ENCODE results near the gene ADAMTS8. TPM values are rescaled to one million over a fixed set of nuclear protein-coding genes. Genes with fewer than 3 reads are reported as not detected.

The ADAMTS8 gene
- total and polyA plus RNA-seq, 9 of the 15 experiments (the other 6 are each of a cell fraction or from before 2014, with no cell fraction given), result not detected

GRCh38 chr11:130415731-130416529 lies 12.5 kb downstream of the ADAMTS8 start (continued):
- TF ChIP-seq THRB (CRISPR knock-in tag; conservative IDR thresholded peaks at IDR 0.05) (no peak), ZC3H11A (IDR thresholded peaks at IDR 0.05; ENCODE audit: low read depth, low read length) (no peak), TCFL5 (CRISPR knock-in tag; conservative IDR thresholded peaks at IDR 0.05) (no peak)

- WGBS (ENCODE audit: insufficient coverage, low coverage, missing lambda C conversion rate), result 0% methylated on average over 17 of the region's 24 CpGs
- TF ChIP-seq KAT8 (IDR thresholded peaks at IDR 0.05; ENCODE audit: low read depth) (no peak), SNIP1 (IDR thresholded peaks at IDR 0.05; ENCODE audit: low read depth) (no peak), ZNF444 (CRISPR knock-in tag; IDR thresholded peaks at IDR 0.05) (no peak), ARID1B (IDR thresholded peaks at IDR 0.05) (no peak), SRSF7 (optimal IDR thresholded peaks at IDR 0.05; ENCODE audit: low read depth, low read length) (no peak), HDAC6 (IDR thresholded peaks at IDR 0.05; ENCODE audit: low read depth, low read length) (no peak), ZSCAN29 (IDR thresholded peaks at IDR 0.05) (no peak), ZNF274 (IDR thresholded peaks at IDR 0.05; ENCODE audit: borderline replicate concordance, low read depth, low read length) (no peak), CREB1 (IDR thresholded peaks at IDR 0.05) (no peak), CREB1 (CRISPR knock-in tag; IDR thresholded peaks at IDR 0.05) (no peak), MIER1 (IDR thresholded peaks at IDR 0.05; ENCODE audit: low read depth) (no peak), HLTF (IDR thresholded peaks at IDR 0.05) (no peak), ZNF184 (CRISPR knock-in tag; IDR thresholded peaks at IDR 0.05) (no peak), PHF20 (IDR thresholded peaks at IDR 0.05; ENCODE audit: partially characterized antibody) (no peak)
- TF ChIP-seq, protein P1, sequence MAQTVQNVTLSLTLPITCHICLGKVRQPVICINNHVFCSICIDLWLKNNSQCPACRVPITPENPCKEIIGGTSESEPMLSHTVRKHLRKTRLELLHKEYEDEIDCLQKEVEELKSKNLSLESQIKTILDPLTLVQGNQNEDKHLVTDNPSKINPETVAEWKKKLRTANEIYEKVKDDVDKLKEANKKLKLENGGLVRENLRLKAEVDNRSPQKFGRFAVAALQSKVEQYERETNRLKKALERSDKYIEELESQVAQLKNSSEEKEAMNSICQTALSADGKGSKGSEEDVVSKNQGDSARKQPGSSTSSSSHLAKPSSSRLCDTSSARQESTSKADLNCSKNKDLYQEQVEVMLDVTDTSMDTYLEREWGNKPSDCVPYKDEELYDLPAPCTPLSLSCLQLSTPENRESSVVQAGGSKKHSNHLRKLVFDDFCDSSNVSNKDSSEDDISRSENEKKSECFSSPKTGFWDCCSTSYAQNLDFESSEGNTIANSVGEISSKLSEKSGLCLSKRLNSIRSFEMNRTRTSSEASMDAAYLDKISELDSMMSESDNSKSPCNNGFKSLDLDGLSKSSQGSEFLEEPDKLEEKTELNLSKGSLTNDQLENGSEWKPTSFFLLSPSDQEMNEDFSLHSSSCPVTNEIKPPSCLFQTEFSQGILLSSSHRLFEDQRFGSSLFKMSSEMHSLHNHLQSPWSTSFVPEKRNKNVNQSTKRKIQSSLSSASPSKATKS (CRISPR knock-in tag; IDR thresholded peaks at IDR 0.05), result no peak
Observed at GRCh38 chr11:130414107-130415080, 14.0 kb downstream of the ADAMTS8 start.

More at GRCh38 chr11:130414107-130415080, 14.0 kb downstream of the ADAMTS8 start:
- FAIRE-seq (no peak), ATAC-seq (no peak), DNase-seq (ENCODE audit: extremely low read depth in 1 of 4, low spot score in 3 of 4) (no peak)
- H3K9me1 ChIP-seq (ENCODE audit: control insufficient read depth, insufficient read depth, low read length), result no peaks in the 10 kb centered on the region
- H3K27me3 ChIP-seq (ENCODE audit: control insufficient read depth in 2 of 2, insufficient read depth in 2 of 2, low read length in 2 of 2), result peaks cover 38 to 86% of the 10 kb centered on the region in 2 experiments
- H3K4me1 ChIP-seq (replicated peaks in 1 of 2; ENCODE audit: control insufficient read depth in 2 of 2, insufficient read depth in 2 of 2, low read length in 2 of 2), result peaks cover 0 to 7% of the 10 kb centered on the region in 2 experiments; a peak in 1 of 5 replicates
- intact Hi-C loops (cut with micrococcal nuclease), result no loop called here
- no peak overlapping the region for H3K4me3 ChIP-seq
- CTCF ChIA-PET (ENCODE audit: low intra/inter-chr PET ratio), result no interaction called here
- H3K9ac ChIP-seq (ENCODE audit: insufficient read depth in 1 of 2, low read depth in 2 of 2, low read length in 2 of 2), result no peak overlapping the region
- BruUV-seq (replicated peaks), result no TSS peak
- no peaks in the 10 kb centered on the region for H3K9me3 ChIP-seq (replicated peaks; ENCODE audit: control insufficient read depth, insufficient read depth, low read depth, low read length)
- POLR2A ChIA-PET, result interaction anchor here (1.3 to 1.5 kb wide), 2 partner anchors 10 to 11 kb away, joined by 3 to 4 read pairs; no protein-coding TSS in a partner anchor
- no peak overlapping the region for H2AFZ ChIP-seq (ENCODE audit: low read depth, low read length)
- no peak overlapping the region for H3K27ac ChIP-seq (ENCODE audit: extremely low read depth, low read depth, low read length)
- no peaks in the 10 kb centered on the region for H4K20me1 ChIP-seq (replicated peaks; ENCODE audit: control insufficient read depth, insufficient read depth, low read length)
- in situ Hi-C loops (cut with MboI), result no loop called here
- no peaks in the 10 kb centered on the region for H3K36me3 ChIP-seq (ENCODE audit: control insufficient read depth, insufficient read depth, low read length)
- no peaks in the 10 kb centered on the region for H3K79me2 ChIP-seq (ENCODE audit: control insufficient read depth, insufficient read depth, low read length)
- H3K4me2 ChIP-seq (ENCODE audit: insufficient read depth, low read length), result no peak overlapping the region
